GM18519 (cell line): ENCODE measurements around the gene SLC25A4.

Experiments used
- ATAC-seq: cut with Tn5 transposase; IDR thresholded peaks from one replicate; pipeline ENCODE4 v1.9.1; 2021; ENCODE audit warnings: mild to moderate bottlenecking, moderate library complexity; ENCODE audit not compliant: unreplicated experiment, low FRiP score

SLC25A4 gene

DNA sequence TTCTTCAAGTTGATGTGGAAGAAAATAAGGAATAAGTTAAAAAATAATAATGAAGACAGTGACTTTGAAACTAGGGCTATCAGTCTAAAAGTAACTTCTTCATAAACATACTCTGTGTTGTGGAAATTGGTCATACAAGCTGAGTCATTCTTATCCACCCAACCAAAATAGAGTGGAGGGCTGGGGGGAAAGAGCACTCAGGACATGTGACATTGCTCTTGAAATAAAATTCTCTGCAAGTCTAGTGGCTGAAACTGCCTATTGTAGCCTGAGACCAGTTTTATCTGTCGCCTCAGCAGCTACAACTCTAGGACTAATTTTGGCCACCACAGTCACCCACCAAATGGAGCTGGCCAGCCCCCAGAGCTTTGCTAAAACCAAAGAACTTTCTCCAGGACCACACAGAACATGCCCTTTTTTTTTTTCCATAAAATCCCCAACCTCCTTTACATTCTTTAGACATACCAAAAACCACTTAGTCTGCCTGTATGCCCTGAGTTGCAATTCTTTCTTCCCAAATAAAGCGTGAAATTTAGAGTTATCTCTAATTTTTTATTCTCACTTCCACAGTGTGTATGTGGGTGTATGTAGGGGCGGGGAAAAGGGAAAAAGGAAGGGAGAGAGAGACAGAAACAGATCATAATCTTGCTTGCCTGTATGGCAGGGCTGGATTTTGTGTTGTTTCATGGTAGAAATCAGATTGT lies 23.0 kb upstream of the SLC25A4 start:
- ATAC-seq, result peak; percentile 38

DNA sequence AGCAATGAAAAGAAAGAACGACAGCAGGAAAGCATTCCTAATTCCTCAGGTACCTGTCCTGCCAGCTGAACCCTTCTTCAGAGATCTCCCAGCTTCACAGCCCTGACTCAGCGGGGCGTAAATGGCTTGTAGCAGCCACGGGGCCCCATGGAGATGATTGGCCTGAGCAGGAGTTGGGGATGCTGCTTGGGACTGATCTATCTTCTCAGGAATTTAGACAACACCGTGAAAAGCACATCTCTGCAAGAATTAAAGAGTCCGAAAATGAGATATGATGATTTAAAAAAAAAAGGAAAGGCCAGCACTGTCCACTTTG lies 22.5 kb upstream of the SLC25A4 start:
- no peak for ATAC-seq

DNA sequence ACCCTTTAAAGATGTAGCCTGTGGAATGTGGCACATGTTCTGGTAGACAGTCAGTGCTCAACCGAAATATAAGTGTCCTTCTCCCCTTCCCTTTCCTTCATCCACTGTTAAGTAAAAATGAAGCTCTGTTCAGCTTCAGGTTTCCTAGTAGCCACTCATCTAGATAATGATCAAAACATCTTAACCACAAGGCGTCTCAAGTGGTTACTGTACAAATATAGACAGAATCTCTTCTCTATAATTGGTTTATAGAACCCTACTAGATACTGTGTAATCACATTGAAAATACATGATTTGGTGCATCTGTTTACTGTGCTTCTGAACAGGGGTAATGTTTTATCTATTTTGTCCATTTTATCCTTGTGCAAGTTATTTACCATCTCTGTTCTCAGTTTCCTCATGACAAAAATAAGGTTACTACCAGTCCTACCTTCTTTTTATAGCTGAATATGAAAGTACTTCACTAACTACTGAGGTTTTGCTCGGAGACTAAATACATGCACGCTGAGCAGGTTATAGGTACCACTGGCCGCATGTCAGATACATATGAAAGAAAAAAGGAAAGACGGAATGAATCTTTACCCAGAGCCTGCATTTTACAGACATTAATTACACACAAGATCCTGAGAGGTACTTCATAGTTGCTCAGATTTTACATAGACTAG lies 20.3 kb upstream of the SLC25A4 start:
- peak; percentile 74 for ATAC-seq

DNA sequence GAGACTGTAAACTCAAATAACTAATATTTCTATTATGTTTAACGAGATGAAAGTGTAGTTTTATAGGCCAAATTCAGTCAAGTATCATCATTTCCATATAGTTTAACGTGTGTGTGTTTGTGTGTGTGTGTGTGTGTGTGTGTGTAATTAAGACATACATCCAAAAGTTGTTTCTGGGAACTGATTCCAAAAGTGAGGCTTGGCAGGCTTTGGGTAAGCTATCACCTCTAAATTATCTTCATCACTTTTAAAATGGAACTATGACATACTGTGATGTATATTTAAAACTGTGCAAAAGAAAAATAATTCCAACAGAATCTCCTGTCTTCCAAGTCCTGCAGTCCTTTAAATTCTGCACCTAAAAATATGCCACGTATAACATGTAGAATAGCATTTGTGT lies 19.1 kb upstream of the SLC25A4 start:
- ATAC-seq, result no peak

- ATAC-seq, result no peak
Observed at GRCh38 chr4:185127021-185127925, 15.8 kb upstream of the SLC25A4 start.

GRCh38 chr4:185128272-185129119 lies 14.6 kb upstream of the SLC25A4 start:
- no peak for ATAC-seq

- ATAC-seq, result no peak
Observed at GRCh38 chr4:185134307-185134869, 8.7 kb upstream of the SLC25A4 start.

- ATAC-seq, result no peak
Observed at GRCh38 chr4:185137233-185137925, 5.7 kb upstream of the SLC25A4 start.

DNA sequence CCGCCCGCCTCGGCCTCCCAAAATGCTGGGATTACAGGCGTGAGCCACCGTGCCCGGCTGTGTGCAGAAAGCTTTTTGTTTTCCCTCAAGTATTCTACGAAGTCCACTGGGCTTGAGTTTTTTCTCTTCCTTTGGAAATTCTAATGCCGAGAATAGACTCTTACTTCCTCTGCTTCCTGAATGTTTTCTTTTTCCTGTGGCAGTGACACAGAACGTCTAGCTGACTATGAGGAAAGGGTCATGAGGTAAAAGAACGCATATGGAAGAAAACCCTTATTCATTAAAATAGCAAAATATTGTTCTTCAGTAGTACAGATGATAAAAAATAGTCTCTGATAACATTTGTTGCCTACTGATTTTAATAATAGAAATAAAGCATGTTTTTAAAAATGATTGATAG lies 4.9 kb upstream of the SLC25A4 start:
- no peak for ATAC-seq

GRCh38 chr4:185139736-185140135 lies 3.3 kb upstream of the SLC25A4 start:
- ATAC-seq, result no peak

DNA sequence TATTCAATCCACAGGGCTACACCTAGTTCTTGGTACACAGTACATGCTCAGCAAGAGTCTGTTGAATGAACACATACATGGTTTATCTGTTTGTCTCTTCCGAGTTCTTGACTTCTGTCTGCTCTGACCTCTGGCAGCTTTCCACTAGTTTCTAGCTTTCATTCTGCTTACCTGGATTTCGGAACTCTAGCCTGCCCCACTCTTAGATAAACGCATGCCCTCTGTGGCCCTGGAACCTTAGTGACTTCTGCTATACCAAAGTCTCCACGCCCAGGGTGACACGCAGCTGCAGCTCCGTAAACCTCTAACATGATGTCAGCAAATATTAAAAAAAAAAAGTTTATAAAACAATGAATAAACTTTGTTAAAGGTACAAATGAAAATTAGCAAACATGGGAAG lies 1.3 kb upstream of the SLC25A4 start:
- no peak for ATAC-seq

DNA sequence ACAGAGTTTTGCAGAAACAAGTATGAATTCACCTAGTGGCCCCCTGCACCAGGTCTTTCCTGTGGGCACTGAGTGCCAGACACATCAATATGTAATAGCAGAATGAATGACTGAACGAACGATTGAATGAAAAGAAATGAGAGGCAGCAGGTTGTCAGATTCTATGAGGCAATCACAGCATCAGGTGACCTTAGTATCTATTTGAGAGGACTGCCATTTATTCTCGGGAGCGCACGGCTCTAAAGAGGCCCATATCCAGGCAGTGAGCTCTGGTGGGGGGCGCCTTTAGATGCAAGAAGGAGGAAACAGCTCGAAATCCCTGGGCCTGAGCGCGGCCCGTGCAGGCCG lies 528 bp upstream of the SLC25A4 start:
- ATAC-seq, result no peak

GRCh38 chr4:185143601-185143969 lies 519 bp downstream of the SLC25A4 start:
- no peak for ATAC-seq

- no peak for ATAC-seq
Observed at GRCh38 chr4:185144601-185145240, 1.7 kb downstream of the SLC25A4 start.

DNA sequence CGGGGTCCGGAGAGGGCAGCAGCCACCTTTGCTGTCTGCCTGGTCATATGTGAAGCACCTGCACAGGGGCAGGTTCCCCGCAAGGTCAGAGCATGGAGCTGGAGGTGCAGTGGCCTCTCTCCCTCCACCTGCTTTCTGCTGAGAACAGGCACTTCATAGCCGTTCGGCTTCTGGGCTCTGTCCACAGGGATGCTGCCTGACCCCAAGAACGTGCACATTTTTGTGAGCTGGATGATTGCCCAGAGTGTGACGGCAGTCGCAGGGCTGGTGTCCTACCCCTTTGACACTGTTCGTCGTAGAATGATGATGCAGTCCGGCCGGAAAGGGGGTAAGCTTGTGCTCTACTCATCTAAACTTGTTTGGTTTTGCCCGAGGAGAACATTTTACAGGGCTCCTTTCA lies 2.5 kb downstream of the SLC25A4 start:
- no peak for ATAC-seq

DNA sequence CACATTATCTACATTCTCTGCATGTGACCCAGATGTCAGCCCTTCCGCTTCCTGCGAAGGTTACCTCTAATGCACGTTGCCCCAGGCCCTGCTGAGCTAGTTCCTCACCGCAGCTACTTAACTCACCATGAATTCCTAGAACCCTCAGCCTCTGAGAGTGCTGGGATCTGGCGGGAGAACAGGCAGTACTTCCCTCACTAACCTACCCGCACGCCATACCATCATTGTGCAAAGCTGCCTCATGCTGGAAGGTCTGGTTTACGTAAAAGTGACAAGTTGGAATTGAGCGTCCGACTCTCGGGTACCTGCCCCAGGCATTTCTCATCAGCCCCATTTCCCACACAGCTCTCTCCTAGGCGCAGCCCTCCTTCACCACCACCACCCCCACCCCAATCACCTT lies 6.3 kb downstream of the SLC25A4 start:
- no peak for ATAC-seq

DNA sequence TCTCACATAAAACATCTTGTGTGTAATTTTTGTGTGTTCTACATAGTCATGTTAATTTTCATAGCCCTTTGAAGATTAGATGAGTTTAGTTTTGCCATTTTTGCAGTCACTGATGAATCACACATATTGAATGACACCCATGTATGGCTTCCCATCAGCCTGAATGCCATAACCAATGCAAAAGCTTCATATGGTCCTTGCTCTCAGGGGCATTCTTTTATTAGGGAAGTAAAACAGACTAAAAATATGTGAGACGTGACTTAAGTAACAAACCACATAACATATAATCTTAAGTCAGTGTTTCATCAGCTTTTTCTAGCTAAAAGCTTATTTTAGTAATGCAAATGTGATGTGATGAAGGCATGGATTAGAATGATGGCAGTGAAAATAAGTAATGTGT lies 8.2 kb downstream of the SLC25A4 start:
- ATAC-seq, result no peak

DNA sequence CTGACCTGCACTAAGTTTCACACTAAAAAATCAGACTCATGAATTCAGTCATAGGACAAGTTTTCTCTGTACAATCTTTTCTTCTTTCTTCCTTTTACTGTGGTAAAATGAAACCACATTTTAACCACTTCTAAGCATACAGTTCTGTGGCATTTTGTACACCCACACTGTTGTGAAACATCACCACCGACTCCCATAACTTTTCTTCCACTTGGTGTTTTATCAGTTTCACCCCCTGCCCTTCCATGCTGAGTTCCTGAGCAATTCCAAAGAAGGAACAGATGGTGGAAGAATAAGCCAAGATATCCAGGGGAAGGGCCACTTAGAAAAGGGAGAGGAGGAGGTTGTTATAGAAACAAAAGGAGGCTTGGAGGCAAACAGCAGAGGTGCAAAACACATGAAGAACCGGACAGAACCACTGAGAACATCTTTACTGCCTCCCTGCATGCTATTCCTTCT lies 22.6 kb downstream of the SLC25A4 start:
- ATAC-seq, result peak; percentile 96

GRCh38 chr4:185167234-185167633 lies 24.2 kb downstream of the SLC25A4 start:
- no peak for ATAC-seq
